PFSK-1 (cell line): ENCODE results near the gene EP400.

Experiments used
- FOXP2 ChIP-seq: optimal IDR thresholded peaks from 2 replicates; pipeline ENCODE3; 2011; ENCODE audit warnings: borderline replicate concordance, control low read depth, inconsistent platforms; ENCODE audit not compliant: insufficient read depth; ENCODE audit errors: extremely low read length, extremely low read depth
- POLR2AphosphoS5 ChIP-seq: IDR thresholded peaks from 2 replicates; pipeline ENCODE4 v1.6.1; 2012; ENCODE audit warnings: low read depth, mild to moderate bottlenecking, control low read depth, low read length, moderate library complexity
- REST ChIP-seq, 2 experiments: IDR thresholded peaks; 2 replicates each; pipeline versions ENCODE4 v1.6.1 to v1.8.0; 2011 to 2012; ENCODE audit warnings: low read depth in 2 of 2, low read length in 2 of 2, control low read depth in 1 of 2, inconsistent platforms in 1 of 2, mild to moderate bottlenecking in 1 of 2, moderate library complexity in 1 of 2; ENCODE audit not compliant: insufficient read depth in 1 of 2
- TAF1 ChIP-seq: IDR thresholded peaks from 2 replicates; pipeline ENCODE4 v1.6.1; 2012; ENCODE audit warnings: low read length, control low read depth, borderline replicate concordance; ENCODE audit not compliant: insufficient read depth

GRCh38 chr12:131929581-131930456 is 19.9 kb upstream of the EP400 start:
- 0 out of 2 replicates have a peak, but pooled peaks have one; percentile 1 for TF ChIP-seq POLR2AphosphoS5
- TF ChIP-seq REST (IDR thresholded peaks at IDR 0.05; ENCODE audit: insufficient read depth in 1 of 2, low read depth in 2 of 2, low read length in 2 of 2), result no peak
- TF ChIP-seq TAF1, result no peak
- no peak for TF ChIP-seq FOXP2
